Body of pancreas (tissue), 4 donors: ENCODE measurements around the gene GRK6. TPM values are rescaled to one million over a fixed set of nuclear protein-coding genes. Genes with fewer than 3 reads are reported as not detected.
A peak's percentile ranks its signal among the peaks of the same experiment; 100 is the strongest.

Experiments used
- ATAC-seq: fragments of 150-250 bp; one replicate; pipeline ENCODE4 v1.9.1; 2016
- DNase-seq, 4 donors: peaks; one replicate each; pipeline ENCODE4 v3.0.0-alpha.2; 2019
- H3K27ac ChIP-seq, 4 donors: fragments of 200-600 bp; sonication (generic); 1 replicate in 3 of 4; 2 replicates in 1 of 4; pipeline versions ENCODE4 v1.5.1 to v1.6.1; 2016 to 2019; ENCODE audit warnings: mild to moderate bottlenecking in 1 of 4, mixed read lengths in 1 of 4, moderate library complexity in 1 of 4
- H3K27me3 ChIP-seq, 2 donors: fragments of 200-600 bp; sonication (generic); one replicate each; pipeline ENCODE4 v1.6.0; 2016; ENCODE audit warnings: mild to moderate bottlenecking in 1 of 2
- H3K36me3 ChIP-seq, 2 donors: fragments of 200-600 bp; sonication (generic); replicated peaks in 1 of 2; 2 replicates each; pipeline ENCODE4 v1.5.1; 2016; ENCODE audit warnings: low read depth in 2 of 2; ENCODE audit not compliant: insufficient read depth in 1 of 2
- H3K4me1 ChIP-seq: fragments of 200-600 bp; sonication (generic); one replicate; pipeline ENCODE4 v1.6.0; 2016
- H3K4me3 ChIP-seq, 2 donors: fragments of 200-600 bp; sonication (generic); 1 replicate in 1 of 2; 2 replicates in 1 of 2; pipeline ENCODE4 v1.5.1; 2016 to 2019
- H3K9me3 ChIP-seq, 3 donors: fragments of 200-600 bp; sonication (generic); 1 replicate in 2 of 3; 2 replicates in 1 of 3; pipeline ENCODE4 v1.5.1; 2016
- CTCF ChIP-seq, 7 experiments: fragments of 450-650 bp in 4 of 7; fragments of 200-600 bp in 3 of 7; sonication (generic) in 3 of 7; IDR thresholded peaks; one replicate each; pipeline ENCODE4 v1.5.1; 2016 to 2019; ENCODE audit warnings: antibody characterized with exemption in 7 of 7
- POLR2A ChIP-seq, 3 donors: fragments of 450-650 bp; IDR thresholded peaks; one replicate each; pipeline ENCODE4 v1.6.1; 2016; ENCODE audit warnings: antibody characterized with exemption in 3 of 3, mild to moderate bottlenecking in 2 of 3
- WGBS, 2 donors: methylation state at CpG; one replicate each; pipeline ENCODE4 v1.1.5; 2017; 5-methylcytosine and 5-hydroxymethylcytosine counted together
- intact Hi-C: fragments of 100-400 bp; cut with DNase I; formaldehyde crosslinking; loops from one replicate; pipeline ENCODE4 v1.15.1; 2023
- total RNA-seq, 2 donors: library from RNA; depleted of rRNA; stranded (reverse); fragments of >200 nt; gene quantifications; one replicate each; pipeline ENCODE4 v1.1.0, GENCODE V29; 2016

Gene GRK6
- total RNA-seq, 2 donors from 2014 or later, result 13.7 to 20.8 TPM

GRCh38 chr5:177469750-177470525 lies 43.5 kb downstream of the GRK6 start:
- 80 to 83% methylated on average over 8 of the region's 8 CpGs for WGBS, 2 donors
- Histone ChIP-seq H3K36me3 (no peaks in the 10 kb centered on the region), H3K4me1 (peaks cover 17% of the 10 kb centered on the region), H3K4me3 (no peak overlapping the region), H3K27me3 (no peaks in the 10 kb centered on the region), H3K9me3 (no peaks in the 10 kb centered on the region), H3K27ac (no peak overlapping the region)
- DNase-seq, result no peak
- TF ChIP-seq POLR2A (IDR thresholded peaks at IDR 0.05) (no peak), CTCF (IDR thresholded peaks at IDR 0.05) (no peak)
- intact Hi-C loops, result loop anchor here (10.0 kb wide), 1 partner anchor 155 kb away; the partner anchor contains the start of gene MXD3
- ATAC-seq, result no peak

GRCh38 chr5:177470759-177471536 lies 44.5 kb downstream of the GRK6 start:
- TF ChIP-seq CTCF (IDR thresholded peaks at IDR 0.05) (no peak), POLR2A (IDR thresholded peaks at IDR 0.05) (no peak)
- H3K27ac ChIP-seq, result no peak overlapping the region
- intact Hi-C loops, result loop anchor here (10.0 kb wide), 1 partner anchor 156 kb away; the partner anchor contains the start of gene MXD3
- H3K27me3 ChIP-seq, result no peaks in the 10 kb centered on the region
- WGBS, 2 donors, result 77 to 83% methylated on average over 8 to 10 of the region's 10 CpGs
- H3K9me3 ChIP-seq, result no peaks in the 10 kb centered on the region
- no peak overlapping the region for H3K4me3 ChIP-seq
- DNase-seq, result no peak
- peaks cover 17% of the 10 kb centered on the region for H3K4me1 ChIP-seq
- H3K36me3 ChIP-seq, result no peaks in the 10 kb centered on the region
- ATAC-seq, result no peak

GRCh38 chr5:177471610-177472356 lies 45.3 kb downstream of the GRK6 start:
- Histone ChIP-seq H3K9me3 (no peaks in the 10 kb centered on the region), H3K36me3 (no peaks in the 10 kb centered on the region), H3K4me3 (no peak overlapping the region), H3K27me3 (no peaks in the 10 kb centered on the region), H3K4me1 (peaks cover 17% of the 10 kb centered on the region), H3K27ac (no peak overlapping the region)
- DNase-seq, result no peak
- intact Hi-C loops, result loop anchor here (10.0 kb wide), 1 partner anchor 157 kb away; the partner anchor contains the start of gene MXD3
- TF ChIP-seq POLR2A (IDR thresholded peaks at IDR 0.05) (no peak), CTCF (IDR thresholded peaks at IDR 0.05) (no peak)
- 77 to 90% methylated on average over 8 to 14 of the region's 14 CpGs for WGBS, 2 donors
- no peak for ATAC-seq

- H3K27me3 ChIP-seq, result no peaks in the 10 kb centered on the region
- intact Hi-C loops, result loop anchor here (10.0 kb wide), 1 partner anchor 158 kb away; the partner anchor contains the start of gene MXD3
- TF ChIP-seq POLR2A (IDR thresholded peaks at IDR 0.05), result no peak
- no peak for TF ChIP-seq CTCF (IDR thresholded peaks at IDR 0.05)
- H3K9me3 ChIP-seq, result no peaks in the 10 kb centered on the region
- WGBS, 2 donors, result 3 to 13% methylated on average over 12 to 68 of the region's 93 CpGs
- ATAC-seq (peak; percentile 48), DNase-seq (peak in 2 of 4 donors; percentile 37 to 38)
- H3K27ac ChIP-seq, result peak overlapping the region in 2 of 4 donors; percentile 47 to 48
- no peaks in the 10 kb centered on the region for H3K36me3 ChIP-seq
- H3K4me3 ChIP-seq, result peak overlapping the region; percentile 48 to 57
- peaks cover 17% of the 10 kb centered on the region for H3K4me1 ChIP-seq
These were observed 46.3 kb downstream of the GRK6 start for GRCh38 chr5:177472460-177473442.
